C4-2B (cell line): ENCODE measurements around the gene PIK3C2G.
"Not testable (repeated sequence)": the region's sequence is repeated elsewhere in the genome, so short reads cannot be mapped to it uniquely, and the experiment has no call there.

Source experiments
- CTCF ChIP-seq: fragments of 450-650 bp; conservative IDR thresholded peaks from 2 replicates; pipeline ENCODE4 v1.5.1; 2017; ENCODE audit warnings: mild to moderate bottlenecking
- ZFX ChIP-seq: fragments of 450-650 bp; IDR thresholded peaks from 2 replicates; pipeline ENCODE4 v1.6.1; 2017

DNA sequence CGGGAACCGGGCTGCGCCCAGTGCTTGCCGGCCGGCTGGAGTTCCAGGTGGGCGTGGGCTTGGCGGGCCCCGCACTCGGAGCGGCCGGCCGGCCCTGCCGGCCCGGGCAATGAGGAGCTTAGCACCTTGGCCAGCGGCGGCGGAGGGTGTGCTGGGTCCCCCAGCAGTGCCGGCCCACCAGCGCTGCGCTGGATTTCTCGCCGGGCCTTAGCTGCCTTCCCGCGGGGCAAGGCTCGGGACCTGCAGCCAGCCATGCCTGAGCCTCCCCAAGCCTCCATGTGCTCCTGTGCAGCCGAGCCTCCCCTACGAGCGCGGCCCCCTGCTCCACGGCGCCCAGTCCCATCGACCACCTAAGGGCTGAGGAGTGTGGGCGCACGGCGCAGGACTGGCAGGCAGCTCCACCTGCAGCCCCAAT, 238.8 kb downstream of the PIK3C2G start:
- not testable (repeated sequence) for TF ChIP-seq CTCF, ZFX
